AG20443 (cell line): Measurements from ENCODE around the gene CFAP210.
"Not testable (repeated sequence)": the region's sequence is repeated elsewhere in the genome, so short reads cannot be mapped to it uniquely, and the experiment has no call there.

Experiments used
- DNase-seq: peaks from one replicate; pipeline ENCODE4 v3.0.0; 2012; ENCODE audit warnings: low spot score, mixed read lengths

The CFAP210 gene

DNA sequence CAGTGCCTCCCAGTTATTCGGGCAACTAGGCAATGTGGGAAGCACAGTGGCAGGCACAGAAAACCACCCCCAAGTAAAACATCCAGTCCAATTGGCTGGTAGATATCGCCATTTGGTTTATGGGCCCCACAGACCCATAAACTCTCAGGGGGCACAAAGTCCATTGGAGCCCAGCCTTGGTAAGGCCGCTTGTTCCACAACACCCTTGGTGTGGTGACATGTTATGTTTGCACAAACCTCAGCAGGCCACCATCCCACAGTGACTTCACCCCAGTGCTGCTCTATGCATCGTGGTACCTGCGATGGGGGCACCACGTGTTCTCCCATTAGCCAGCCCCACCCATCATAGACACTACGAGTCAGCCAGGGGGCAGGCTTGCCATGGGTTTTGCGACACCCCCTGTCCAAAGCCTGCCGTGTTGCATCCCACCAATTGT, 18.6 kb upstream of the CFAP210 start:
- DNase-seq, result no peak

DNA sequence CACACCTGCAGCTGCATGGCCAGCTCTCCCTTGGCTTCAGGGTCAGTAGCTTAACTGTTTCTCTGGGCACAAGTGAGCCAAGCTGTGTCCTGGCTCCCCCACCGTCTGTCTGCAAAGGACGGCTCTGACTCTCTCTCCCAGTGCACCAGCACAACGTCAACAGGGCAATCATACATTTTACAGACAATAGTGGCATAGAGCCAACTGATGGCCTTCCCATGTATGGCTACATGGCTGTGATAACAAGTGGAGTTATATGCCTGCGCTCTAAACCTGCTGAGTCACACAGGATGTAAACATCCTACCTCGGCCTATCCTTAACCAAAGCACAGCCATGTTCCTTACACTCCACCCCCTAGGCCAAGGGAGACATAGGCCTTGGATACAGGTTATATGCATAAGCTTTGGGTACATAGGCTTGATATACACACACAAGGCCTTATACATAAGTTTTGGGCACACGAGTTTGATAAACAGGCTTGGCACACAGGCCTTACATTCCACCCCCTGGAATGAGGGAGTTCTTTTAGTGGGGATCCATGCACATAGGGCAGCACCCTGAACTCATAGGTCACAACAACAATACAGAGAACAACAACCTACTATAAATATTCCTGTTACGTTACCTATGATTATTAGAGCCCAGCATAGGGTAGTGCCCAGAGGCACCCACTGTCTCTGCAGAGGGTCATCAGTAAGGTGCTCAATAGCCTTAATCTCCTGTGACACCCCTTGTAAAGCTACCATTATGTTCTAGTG, 17.7 kb upstream of the CFAP210 start:
- DNase-seq, result no peak

GRCh38 chr2:169709981-169710380, 15.8 kb upstream of the CFAP210 start:
- DNase-seq, result no peak

GRCh38 chr2:169709331-169709730, 15.1 kb upstream of the CFAP210 start:
- no peak for DNase-seq

- DNase-seq, result no peak
Observed at GRCh38 chr2:169707626-169708025, 13.4 kb upstream of the CFAP210 start.

DNA sequence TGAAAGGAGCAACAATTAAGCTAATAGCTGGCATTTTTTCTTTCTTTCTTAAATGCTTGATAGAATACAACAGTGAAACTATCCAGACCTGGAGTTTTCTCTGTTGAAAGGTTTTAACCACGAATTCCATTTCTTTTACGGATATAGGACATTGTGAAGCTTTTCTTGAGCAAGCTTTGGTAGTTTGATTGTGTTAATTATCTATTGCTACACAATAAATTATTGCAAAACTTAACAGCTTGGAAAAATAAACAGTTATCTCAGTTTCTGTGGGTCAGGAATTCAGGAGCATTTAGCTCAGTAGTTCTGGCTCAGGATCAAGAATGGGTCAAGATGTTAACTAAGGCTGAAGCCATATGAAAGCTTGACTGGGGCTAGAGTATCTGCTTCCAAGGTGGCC, 11.7 kb upstream of the CFAP210 start:
- DNase-seq, result peak; percentile 25

DNA sequence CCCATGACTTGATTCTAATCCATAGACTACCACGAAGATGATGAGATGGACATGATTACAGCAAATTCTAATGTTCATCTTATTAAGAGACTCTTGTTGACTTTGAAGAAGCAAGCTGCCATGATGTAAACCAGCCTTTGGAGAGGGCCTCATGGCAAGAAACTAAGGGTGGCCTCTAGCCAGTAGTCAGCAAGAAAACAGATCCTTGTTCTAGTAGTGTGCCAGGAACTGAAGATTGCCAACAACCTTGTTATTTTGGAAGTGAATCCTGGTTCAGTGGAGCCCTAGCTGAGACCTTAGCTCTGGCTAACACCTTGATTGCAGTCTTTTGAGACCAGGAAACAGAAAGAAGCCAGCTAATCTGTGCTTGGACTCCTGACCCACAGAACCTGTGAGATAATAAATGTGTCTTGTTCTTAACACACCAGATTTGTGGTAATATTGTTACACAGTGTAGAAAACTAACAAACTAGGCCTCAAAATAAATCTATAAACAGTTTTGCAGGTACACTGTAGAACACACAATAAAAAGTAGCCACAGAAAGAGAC, 10.0 kb upstream of the CFAP210 start:
- DNase-seq, result no peak

GRCh38 chr2:169702996-169703395, 8.8 kb upstream of the CFAP210 start:
- peak; percentile 16 for DNase-seq

DNA sequence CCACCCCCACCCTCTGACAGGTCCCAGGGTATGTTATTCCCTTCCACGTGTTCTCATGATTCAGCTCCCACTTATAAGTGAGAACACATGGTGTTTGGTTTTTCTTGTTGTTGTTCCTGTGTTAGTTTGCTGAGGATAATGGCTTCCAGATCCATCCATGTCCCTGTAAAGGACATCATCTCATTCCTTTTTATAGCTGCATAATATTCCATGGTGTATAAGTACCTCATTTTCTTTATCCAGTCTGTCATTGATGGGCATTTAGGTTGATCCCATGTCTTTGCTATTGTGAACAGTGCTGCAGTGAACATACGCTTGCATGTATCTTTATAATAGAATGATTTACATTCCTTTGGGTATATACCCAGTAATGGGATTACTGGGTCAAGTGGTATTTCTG, 5.0 kb upstream of the CFAP210 start:
- DNase-seq, result not testable (repeated sequence)

DNA sequence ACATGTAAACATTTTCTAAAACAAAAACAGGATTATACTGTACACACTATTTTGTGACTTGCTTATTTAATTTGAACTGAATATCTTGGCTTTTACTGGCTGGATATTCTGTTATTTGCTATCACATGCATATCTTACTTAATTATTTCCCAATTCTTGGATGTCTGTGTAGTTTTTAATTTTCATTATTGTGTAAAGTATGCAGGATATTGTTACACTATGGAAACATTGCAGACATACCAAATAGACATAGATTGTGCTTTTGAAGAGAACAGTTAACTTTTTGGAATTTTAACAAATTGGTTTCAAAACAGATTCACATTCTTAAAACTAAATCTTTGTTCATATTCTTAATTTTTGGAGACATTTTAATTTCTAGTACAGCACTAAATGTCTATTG, 2.2 kb upstream of the CFAP210 start:
- DNase-seq, result no peak

- no peak for DNase-seq
Observed at GRCh38 chr2:169694894-169695260, 672 bp upstream of the CFAP210 start.

DNA sequence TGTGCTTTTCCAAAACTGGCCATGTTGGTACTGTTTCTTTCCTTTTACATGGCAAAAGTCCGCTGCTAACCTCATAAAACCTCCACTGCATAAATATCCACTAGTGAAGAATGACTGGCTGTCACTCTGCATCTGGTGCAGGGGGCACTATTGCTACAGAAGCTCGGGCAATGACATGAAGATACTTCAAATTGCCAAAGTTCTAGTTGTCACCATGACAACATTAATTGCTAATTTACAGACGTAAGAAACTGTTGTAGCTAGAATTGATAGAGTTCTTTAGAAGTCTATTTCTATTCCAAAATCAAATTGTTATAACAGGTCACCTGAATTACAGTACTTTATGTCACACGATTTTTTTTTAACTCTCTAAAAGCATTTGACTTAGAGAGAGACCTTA, 845 bp downstream of the CFAP210 start:
- no peak for DNase-seq

GRCh38 chr2:169692718-169693117, 1.5 kb downstream of the CFAP210 start:
- DNase-seq, result no peak

DNA sequence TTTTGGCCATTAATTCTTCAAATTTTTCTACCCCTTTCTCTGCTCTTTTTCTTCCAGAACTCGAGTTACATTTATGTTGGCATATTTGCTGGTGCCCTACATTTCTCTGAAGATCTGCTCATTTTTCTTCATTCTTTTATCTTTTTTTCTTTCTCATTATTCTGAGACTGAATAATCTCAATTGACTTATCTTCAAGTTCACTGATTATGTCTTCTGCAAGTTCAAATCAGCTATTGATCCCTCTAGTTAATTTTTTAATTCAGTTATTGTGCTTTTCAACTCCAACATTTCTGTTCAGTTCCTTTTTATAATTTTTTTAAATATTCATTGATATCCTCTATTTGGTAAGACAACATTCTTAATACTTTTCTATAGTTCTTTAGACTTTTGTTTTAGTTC, 3.2 kb downstream of the CFAP210 start:
- DNase-seq, result no peak

GRCh38 chr2:169687943-169688342, 6.3 kb downstream of the CFAP210 start:
- not testable (repeated sequence) for DNase-seq

- not testable (repeated sequence) for DNase-seq
Observed at GRCh38 chr2:169686825-169687224, 7.4 kb downstream of the CFAP210 start.

- not testable (repeated sequence) for DNase-seq
Observed at GRCh38 chr2:169684712-169685111, 9.5 kb downstream of the CFAP210 start.

DNA sequence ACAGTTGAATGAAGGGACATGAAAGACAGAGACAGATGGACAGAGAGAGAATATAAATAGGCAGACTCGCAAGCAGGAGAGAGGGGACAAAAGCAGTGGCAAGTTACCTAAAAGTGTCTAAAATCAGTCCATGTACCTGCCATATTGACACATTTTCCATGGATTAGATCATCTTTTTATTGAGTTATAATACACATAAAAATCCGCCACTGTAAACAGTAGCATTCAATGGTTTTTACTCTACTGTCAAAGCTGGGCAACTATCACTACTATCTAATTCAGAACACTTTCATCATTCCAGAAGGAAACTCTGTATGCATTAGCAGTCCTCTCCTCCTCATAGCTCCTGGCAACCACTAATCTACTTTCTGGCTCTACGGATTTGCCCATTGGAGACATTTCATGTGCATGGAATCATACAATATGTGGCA, 10.1 kb downstream of the CFAP210 start:
- no peak for DNase-seq

GRCh38 chr2:169683425-169684134, 10.6 kb downstream of the CFAP210 start:
- no peak for DNase-seq

GRCh38 chr2:169683054-169683424, 11.2 kb downstream of the CFAP210 start:
- DNase-seq, result no peak

DNA sequence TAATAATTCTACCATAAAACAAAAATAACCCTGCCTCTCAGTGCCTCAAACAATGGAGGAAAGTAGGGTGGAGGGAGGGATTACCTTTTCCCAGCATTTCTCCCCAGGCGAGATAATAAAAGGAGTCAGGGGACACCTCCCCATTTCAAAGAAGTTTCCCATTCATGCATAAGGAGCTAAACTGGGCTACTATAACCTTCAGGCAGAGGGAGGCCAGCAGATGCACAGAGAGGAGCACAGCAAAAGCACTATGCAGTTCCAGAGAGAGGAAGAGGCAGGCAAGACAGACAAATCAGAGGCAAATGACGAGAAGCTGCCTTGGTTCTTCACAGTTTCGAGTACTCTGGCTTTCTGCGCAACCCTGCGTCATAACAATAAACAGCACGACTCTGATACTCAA, 17.4 kb downstream of the CFAP210 start:
- DNase-seq, result no peak

DNA sequence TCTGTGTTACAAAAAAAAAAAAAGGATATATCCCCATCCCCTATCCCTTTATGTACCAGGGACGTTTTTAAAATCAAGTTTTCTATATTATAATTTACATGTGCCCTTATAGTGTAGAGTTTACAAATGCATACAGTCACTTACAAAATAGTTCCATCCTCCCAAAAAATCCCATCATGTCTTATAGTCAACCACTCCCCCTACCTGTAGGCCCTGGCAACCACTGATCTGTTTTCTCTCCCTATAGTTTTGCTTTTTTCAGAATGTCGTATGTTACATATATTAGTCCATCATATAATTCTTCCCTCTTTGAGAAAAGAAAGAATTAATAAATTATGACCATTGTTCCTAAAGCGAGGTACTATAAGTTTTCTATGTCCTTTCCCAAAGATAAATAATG, 17.8 kb downstream of the CFAP210 start:
- DNase-seq, result no peak

DNA sequence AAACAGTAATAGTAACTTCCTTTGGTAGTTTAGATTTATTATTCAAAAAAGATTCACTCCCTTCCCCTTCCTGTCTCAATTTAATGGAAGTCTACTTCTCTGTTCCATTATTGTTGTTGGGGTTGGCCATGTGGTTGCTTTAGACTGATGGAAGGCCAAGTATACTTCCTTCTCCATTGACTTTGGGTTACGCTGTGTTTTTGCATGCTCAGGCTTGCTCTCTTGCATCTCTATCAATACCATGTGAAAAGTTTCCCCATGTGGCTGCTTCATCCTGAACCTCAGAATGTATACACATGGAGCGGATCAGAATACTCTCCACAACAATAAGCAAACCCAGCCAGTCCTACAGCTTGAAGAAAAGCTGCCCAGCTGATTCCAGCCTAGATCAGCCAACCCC, 20.3 kb downstream of the CFAP210 start:
- DNase-seq, result no peak
